Activated CD4-positive, alpha-beta T cell treated with anti-CD3 and anti-CD28 coated beads, Interleukin-2, amount 50 U/mL, for 4 hours (primary cell): ENCODE results near the gene SLIT1.
"Not testable (repeated sequence)": the region's sequence is repeated elsewhere in the genome, so short reads cannot be mapped to it uniquely, and the experiment has no call there.

Experiments
- DNase-seq, 2 experiments: peaks; one replicate each; pipeline ENCODE4 v3.0.0-alpha.2; 2020

SLIT1 gene

GRCh38 chr10:97039538-97040247 is 146.1 kb downstream of the SLIT1 start:
- no peak for DNase-seq

- DNase-seq: no peak
Observed at GRCh38 chr10:97038688-97039087, 147.1 kb downstream of the SLIT1 start.

- DNase-seq: peak; percentile 67 to 71
Observed at GRCh38 chr10:97037365-97038361, 148.1 kb downstream of the SLIT1 start.

GRCh38 chr10:97034958-97035769 is 150.6 kb downstream of the SLIT1 start:
- no peak for DNase-seq

- DNase-seq: no peak
Observed at GRCh38 chr10:97034301-97034700, 151.5 kb downstream of the SLIT1 start.

DNA sequence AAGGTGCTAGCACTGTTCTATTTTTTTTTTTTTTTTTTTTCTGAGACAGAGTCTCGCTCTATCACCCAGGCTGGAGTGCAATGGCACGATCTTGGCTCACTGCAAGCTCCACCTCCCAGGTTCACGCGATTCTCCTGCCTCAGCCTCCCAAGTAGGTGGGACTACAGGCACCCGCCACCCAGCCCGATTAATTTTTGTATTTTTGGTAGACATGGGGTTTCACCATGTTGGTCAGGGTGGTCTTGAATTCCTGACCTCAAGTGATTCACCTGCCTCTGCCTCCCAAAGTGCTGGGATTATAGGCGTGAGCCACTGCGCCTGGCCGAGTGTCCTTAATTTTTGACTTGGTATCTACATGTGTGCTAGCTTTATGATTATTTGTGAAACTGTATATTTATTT is 151.9 kb downstream of the SLIT1 start:
- DNase-seq: not testable (repeated sequence)

DNA sequence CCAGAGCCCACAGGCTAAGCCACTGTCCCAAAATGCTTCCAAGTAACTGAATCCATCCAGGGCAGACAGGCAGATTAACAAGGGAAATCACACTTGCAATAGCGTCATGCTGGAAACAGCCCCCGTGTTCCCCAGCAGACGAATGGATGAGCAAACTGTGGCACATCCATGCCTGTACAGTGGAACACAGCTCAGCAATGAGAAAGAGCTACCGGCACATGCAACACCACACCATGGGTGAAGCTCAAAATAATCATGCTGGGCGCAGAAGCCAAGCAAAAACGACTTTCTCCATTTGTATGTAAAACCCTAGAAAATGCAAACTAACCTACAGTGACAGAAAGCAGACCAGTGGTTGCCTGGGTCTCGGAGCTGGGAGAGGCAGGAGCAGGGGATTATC is 153.1 kb downstream of the SLIT1 start:
- DNase-seq: no peak

GRCh38 chr10:97031459-97031858 is 154.3 kb downstream of the SLIT1 start:
- DNase-seq: no peak

DNA sequence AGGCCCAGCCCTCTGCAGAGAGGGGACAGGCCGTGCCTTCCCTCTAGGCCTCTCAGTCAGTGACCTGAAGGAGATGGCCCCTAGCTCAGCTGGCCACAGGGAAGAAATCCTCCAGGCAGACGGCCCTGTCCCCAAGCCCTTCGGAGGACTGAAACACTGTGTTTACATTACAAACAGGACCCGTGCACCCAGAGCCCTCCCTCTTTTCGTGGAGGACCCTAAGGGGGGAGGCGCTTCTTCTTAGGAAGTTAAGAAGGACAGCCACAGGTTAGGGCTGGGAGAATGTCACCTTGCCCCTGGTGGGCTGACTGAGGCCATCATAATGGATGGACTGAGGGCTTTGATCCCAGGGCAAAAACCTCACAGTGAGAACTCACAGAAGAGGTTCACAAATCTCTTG is 154.9 kb downstream of the SLIT1 start:
- DNase-seq: no peak

- no peak for DNase-seq
Observed at GRCh38 chr10:97029271-97029670, 156.5 kb downstream of the SLIT1 start.

DNA sequence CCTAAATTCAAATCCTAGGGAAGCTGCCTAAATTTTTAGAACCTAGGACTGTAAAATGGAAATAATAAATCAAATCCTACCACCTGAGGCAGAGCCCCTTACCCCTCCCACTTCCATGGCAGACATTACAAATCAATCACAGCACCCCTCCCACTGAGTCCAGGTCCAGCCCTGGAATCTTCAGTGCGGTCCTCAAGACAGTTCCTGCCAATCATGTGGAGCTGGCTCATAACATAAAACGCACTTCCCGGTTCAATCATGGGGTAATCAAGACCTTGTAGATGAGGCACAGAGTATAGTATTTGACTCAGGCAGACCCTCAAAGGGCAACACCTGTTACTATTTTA is 157.0 kb downstream of the SLIT1 start:
- no peak for DNase-seq

DNA sequence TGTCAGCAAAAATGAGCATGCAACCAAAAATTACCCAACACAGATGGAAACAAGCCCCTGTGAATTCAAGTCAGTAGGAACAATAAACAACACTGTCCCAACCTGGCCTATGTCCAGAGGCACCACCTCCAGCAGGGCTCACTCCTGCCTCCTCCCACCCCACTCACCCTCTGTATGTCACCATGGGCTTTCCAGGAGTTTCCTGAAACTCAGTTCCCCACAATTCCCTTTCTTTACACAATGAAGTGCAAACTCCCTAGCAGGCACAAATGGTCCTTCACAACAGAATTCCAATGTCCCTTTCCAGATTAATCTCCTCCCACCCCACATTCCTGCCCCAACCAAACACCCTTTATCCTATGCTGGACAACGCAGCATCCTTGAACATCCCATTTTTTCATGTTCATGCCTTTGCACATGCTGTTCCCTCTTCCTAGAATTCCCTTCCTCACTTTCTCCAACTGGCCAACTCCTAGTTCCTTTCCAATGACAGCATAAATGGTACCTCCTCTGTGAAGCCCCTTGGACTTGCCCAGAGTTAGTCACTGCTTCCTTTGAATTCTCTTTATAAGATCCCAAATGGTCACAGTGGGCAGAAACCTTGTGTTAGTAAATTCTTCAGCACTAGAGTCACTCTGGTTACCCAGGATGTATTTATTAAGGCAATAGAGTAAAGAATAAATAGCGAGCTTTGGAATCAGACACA is 157.5 kb downstream of the SLIT1 start:
- DNase-seq: no peak

DNA sequence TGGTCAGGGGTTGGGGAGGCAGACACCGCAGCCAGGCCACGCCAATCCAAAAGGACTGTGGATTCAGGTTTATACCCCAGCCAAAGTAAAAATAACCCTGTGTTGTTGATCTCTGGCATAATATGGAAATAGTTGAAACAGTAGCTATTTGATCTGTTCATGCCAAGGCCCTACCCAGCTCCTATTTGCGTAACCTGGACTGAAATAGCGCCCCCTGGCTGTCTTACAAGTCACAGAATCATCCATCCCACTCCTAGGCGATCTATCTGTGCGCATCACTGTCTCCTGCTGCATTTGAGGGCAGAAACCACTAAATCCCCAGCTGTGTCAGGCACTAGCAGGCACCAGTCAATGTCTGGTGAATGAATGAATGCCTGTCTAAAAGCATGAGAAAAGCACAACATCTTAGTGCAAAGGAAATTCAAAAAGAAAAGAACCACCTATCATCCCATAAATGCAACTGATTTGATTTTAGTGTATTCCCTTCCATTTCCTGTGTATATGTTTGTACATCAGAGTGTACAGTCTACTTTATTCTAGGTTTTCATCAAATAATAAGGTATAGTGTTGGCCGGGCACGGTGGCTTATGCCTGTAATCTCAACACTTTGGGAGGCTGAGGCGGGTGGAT is 160.0 kb downstream of the SLIT1 start:
- peak; percentile 39 to 43 for DNase-seq

DNA sequence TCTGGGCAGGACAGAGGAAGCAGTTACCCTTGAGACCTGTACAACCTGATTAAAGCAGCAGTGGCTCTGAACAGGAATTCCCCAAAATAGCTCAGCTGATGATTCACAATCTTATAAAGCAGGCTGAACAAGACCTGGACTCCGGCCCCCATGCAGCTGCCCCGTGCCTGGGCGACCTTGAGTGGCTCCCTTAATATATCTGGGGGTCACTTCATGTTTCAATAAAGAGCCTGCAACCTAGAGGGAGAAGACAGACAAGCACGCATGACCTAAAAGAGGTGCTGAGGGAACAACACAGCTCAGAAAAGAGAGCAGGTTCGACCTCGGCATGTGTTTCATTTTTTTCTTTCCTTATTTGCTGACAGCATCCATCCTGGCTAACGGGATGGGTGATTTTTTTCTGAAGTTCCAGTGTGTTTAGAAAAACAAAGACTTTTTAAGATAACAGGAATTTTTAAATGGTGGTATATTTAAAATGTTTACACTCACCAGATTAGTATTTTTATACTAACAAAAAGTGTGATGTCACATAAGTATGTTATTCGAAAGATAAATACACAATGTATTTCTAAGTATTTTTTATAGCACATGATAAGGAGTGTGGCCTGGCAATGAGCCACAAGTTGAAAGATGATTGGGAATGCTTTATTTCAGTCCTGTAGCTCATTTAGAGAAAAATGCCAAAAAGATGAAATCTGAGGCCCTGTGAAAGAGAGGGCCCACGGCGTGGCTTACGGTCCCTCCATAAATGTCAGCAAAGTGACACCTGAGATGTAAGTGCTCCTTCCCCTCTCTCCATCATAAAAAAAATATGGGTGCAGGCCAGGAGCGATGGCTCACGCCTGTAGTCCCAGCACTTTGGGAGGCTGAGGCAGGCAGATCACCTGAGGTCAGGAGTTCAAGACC is 161.3 kb downstream of the SLIT1 start:
- DNase-seq: no peak

DNA sequence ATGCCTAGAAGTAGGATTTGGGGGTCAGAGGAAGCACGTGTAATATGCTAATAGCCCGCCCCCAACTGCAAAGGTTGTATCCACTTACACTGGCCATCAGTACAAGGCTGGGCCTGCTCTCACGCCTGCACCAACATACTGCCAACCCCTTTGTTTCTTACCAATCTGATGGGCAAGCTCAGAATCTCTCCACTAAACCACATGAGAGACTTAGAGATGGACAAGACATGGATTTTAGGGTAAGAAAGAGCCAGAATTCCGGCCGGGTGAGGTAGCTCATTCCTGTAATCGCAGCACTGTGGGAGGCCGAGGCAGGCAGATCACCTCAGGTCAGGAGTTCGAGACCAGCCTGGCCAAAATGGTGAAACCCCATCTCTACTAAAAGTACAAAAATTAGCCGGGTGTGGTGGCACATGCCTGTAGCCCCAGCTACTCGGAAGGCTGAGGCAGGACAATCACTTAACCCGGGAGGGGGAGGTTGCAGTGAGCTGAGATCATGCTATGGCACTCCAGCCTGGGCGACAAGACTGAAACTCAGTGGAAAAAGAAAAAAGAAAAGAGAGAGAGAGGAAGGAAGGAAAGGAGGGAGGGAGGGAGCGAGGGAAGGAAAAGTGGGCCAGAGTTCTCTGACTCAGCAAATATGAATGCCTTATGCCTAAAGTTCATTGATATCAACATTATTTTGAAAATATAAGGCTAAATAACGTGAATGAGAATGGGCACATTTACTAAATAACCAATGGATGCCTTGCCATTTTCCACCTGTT is 162.2 kb downstream of the SLIT1 start:
- no peak for DNase-seq

- no peak for DNase-seq
Observed at GRCh38 chr10:97022616-97023015, 163.1 kb downstream of the SLIT1 start.

DNA sequence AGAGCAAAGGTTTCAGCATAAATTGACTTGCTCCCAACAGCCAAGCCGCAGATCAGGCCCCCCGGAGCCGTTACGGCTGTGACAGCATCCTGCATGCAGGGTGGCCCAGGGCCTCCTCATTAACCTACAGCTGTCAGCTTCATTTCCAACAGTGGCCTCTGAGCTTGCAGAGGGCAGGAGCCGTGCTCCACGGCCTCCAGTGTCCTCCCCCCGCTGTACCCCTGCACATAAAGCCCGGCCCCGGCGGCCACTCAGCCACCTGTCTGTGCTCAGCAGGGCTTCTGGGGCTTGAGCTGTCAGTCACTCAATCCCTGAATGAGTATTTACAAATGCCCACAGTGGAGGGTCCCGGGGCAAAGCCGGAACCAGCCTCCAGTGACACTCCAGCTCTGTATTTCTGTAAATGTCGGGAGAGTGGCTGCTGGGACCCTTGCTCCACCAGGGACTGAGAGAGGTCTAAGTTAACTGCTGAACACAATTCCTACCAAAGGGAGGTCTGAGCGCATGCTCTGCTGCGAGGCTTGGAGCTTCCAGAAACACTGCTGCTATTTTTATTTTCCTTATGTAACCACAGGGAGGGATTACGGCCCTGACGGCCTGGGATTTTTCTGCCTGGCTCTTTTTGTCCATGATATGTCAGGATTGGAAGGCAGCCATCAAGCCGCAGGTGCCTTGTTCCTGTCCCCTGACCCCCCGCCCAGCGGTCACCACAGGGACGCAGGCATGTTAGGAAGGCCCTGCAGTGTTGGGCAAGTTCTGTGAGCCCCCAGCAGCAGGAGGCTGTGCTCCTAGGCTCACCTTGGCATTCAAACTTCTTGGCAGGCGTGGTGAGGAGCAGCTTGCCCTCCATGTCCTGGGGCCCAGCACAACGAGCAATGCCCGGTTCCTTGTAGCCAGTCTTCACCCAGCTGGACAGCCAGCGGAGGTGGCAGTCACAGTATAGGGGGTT is 165.0 kb downstream of the SLIT1 start:
- DNase-seq: no peak

DNA sequence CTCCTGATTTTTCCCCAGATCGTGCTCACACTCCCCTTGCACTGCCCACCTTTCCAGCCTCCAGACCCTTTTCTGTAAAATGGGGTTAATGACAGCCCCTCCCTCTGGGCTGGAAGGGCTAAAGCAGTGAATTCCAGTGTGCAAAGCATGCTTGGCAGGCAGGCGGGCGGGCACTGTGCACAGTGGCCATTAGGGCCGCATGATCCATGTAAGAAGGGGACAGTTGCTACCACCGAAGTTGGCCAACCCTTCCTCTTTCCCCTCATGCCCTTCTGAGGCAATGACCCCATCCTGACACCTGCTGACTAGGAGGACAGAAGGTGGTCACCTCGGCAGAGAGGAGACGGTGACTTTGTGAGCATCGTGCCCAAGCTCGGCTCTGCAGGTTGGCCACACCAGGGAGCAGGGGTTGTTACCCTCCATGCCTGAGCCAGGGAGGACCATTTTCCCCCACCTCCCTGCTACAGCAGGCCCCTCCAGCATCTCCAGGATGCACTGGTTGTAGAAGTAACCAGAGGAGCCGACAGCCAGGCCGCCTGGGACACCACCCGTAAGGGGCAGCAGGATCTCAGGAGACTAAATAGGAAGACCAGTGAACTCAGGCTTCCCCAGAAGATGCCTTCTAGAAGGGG is 166.4 kb downstream of the SLIT1 start:
- DNase-seq: no peak
